MCF 10A (cell line): ENCODE measurements around the gene PDXDC1. TPM values are rescaled to one million over a fixed set of nuclear protein-coding genes. Genes with fewer than 3 reads are reported as not detected.
"Not testable (repeated sequence)": the region's sequence is repeated elsewhere in the genome, so short reads cannot be mapped to it uniquely, and the experiment has no call there.

Experiments
- BruUV-seq: library from RNA; stranded (reverse); fragments of 400-500 nt; replicated peaks from 2 replicates; lab custom pipeline; 2021; lab: Mats Ljungman, UMichigan
- CTCF ChIA-PET: fragments of 300-600 bp; sonication (Branson Sonifier 250); formaldehyde crosslinking; extraction: SDS; loops from one replicate; lab custom pipeline; 2021; ENCODE audit warnings: antibody characterized with exemption, inconsistent platforms; lab: Yijun Ruan, JAX
- POLR2A ChIA-PET: fragments of 300-600, 350-650 bp; sonication (Branson Sonifier 250); formaldehyde crosslinking; extraction: SDS; loops from one replicate; lab custom pipeline; 2020; ENCODE audit warnings: antibody characterized with exemption, inconsistent platforms; lab: Yijun Ruan, JAX
- DNase-seq: peaks from one replicate; pipeline ENCODE4 v3.0.0-alpha.2; 2018; ENCODE audit not compliant: unreplicated experiment
- H3K27ac Mint-ChIP-seq: one replicate; pipeline ENCODE4 v1.8.0; 2022; ENCODE audit warnings: mild to moderate bottlenecking, low read depth, mixed read lengths; ENCODE audit not compliant: unreplicated experiment
- H3K27me3 Mint-ChIP-seq: one replicate; pipeline ENCODE4 v1.8.0; 2022; ENCODE audit warnings: mixed read lengths; ENCODE audit not compliant: insufficient read depth, unreplicated experiment
- H3K36me3 Mint-ChIP-seq: one replicate; pipeline ENCODE4 v1.8.0; 2022; ENCODE audit warnings: mild to moderate bottlenecking, moderate library complexity, mixed read lengths; ENCODE audit not compliant: insufficient read depth, unreplicated experiment
- H3K4me1 Mint-ChIP-seq: one replicate; pipeline ENCODE4 v1.8.0; 2022; ENCODE audit warnings: mixed read lengths; ENCODE audit not compliant: insufficient read depth, unreplicated experiment
- H3K4me3 Mint-ChIP-seq: one replicate; pipeline ENCODE4 v1.8.0; 2022; ENCODE audit warnings: mild to moderate bottlenecking, moderate library complexity, mixed read lengths; ENCODE audit not compliant: unreplicated experiment
- H3K9me3 Mint-ChIP-seq: one replicate; pipeline ENCODE4 v1.8.0; 2022; ENCODE audit warnings: mixed read lengths; ENCODE audit not compliant: unreplicated experiment
- CTCF ChIP-seq: fragments of 200-600 bp; IDR thresholded peaks from one replicate; pipeline ENCODE4 v1.8.0; 2022; ENCODE audit warnings: antibody characterized with exemption, mild to moderate bottlenecking; ENCODE audit not compliant: unreplicated experiment
- intact Hi-C: fragments of 100-400 bp; cut with micrococcal nuclease; formaldehyde crosslinking; loops from 2 replicates; pipeline ENCODE4 v1.14.1; 2022
- total RNA-seq: library from RNA; stranded (reverse); gene quantifications from 2 replicates; pipeline ENCODE4 v1.2.3, GENCODE V29; 2022

The PDXDC1 gene
- total RNA-seq, 1 experiment from 2014 or later, result 70.7 TPM

- DNase-seq, BruUV-seq, intact Hi-C loops, H3K36me3 Mint-ChIP-seq, H3K27ac Mint-ChIP-seq, CTCF ChIA-PET, H3K4me3 Mint-ChIP-seq, H3K27me3 Mint-ChIP-seq, POLR2A ChIA-PET, H3K9me3 Mint-ChIP-seq: not testable (repeated sequence)
- peaks cover 13% of the 10 kb centered on the region for H3K4me1 Mint-ChIP-seq
These were observed 165.9 kb downstream of the PDXDC1 start for GRCh38 chr16:15140444-15141365.

GRCh38 chr16:15141586-15141985 lies 166.8 kb downstream of the PDXDC1 start:
- Mint-ChIP-seq H3K36me3 (no peaks in the 10 kb centered on the region), H3K27ac (peak overlapping the region; percentile 59), H3K4me1 (peaks cover 18% of the 10 kb centered on the region), H3K27me3 (no peaks in the 10 kb centered on the region), H3K4me3 (no peak overlapping the region), H3K9me3 (no peaks in the 10 kb centered on the region)
- POLR2A ChIA-PET, result no interaction called here
- no TSS peak for BruUV-seq
- no peak for DNase-seq
- TF ChIP-seq CTCF, result no peak
- CTCF ChIA-PET, result no interaction called here
- intact Hi-C loops, result no loop called here

GRCh38 chr16:15142107-15142890 lies 167.5 kb downstream of the PDXDC1 start:
- CTCF ChIA-PET, BruUV-seq, DNase-seq, intact Hi-C loops, H3K9me3 Mint-ChIP-seq, POLR2A ChIA-PET, H3K36me3 Mint-ChIP-seq, H3K27me3 Mint-ChIP-seq, H3K4me3 Mint-ChIP-seq: not testable (repeated sequence)
- H3K27ac Mint-ChIP-seq, result peak overlapping the region; percentile 59
- H3K4me1 Mint-ChIP-seq, result peaks cover 22% of the 10 kb centered on the region

- H3K9me3 Mint-ChIP-seq, CTCF ChIA-PET, intact Hi-C loops, POLR2A ChIA-PET, H3K27ac Mint-ChIP-seq, DNase-seq, H3K4me3 Mint-ChIP-seq, H3K36me3 Mint-ChIP-seq, H3K27me3 Mint-ChIP-seq, BruUV-seq: not testable (repeated sequence)
- H3K4me1 Mint-ChIP-seq, result peaks cover 24% of the 10 kb centered on the region
These were observed 168.2 kb downstream of the PDXDC1 start for GRCh38 chr16:15142891-15143600.

GRCh38 chr16:15143601-15144091 lies 168.8 kb downstream of the PDXDC1 start:
- H3K9me3 Mint-ChIP-seq, H3K27me3 Mint-ChIP-seq, BruUV-seq, POLR2A ChIA-PET, DNase-seq, H3K27ac Mint-ChIP-seq, H3K36me3 Mint-ChIP-seq, intact Hi-C loops, CTCF ChIA-PET: not testable (repeated sequence)
- peaks cover 24% of the 10 kb centered on the region for H3K4me1 Mint-ChIP-seq
- peak overlapping the region; percentile 47 for H3K4me3 Mint-ChIP-seq

GRCh38 chr16:15144092-15144631 lies 169.3 kb downstream of the PDXDC1 start:
- BruUV-seq, CTCF ChIA-PET, H3K9me3 Mint-ChIP-seq, H3K36me3 Mint-ChIP-seq, POLR2A ChIA-PET, intact Hi-C loops, H3K27me3 Mint-ChIP-seq: not testable (repeated sequence)
- peak overlapping the region; percentile 35 for H3K27ac Mint-ChIP-seq
- H3K4me3 Mint-ChIP-seq, result peak overlapping the region; percentile 47
- peaks cover 24% of the 10 kb centered on the region for H3K4me1 Mint-ChIP-seq
- peak; percentile 57 for DNase-seq

- peaks cover 24% of the 10 kb centered on the region for H3K4me1 Mint-ChIP-seq
- H3K27ac Mint-ChIP-seq, result peak overlapping the region; percentile 35
- BruUV-seq, H3K27me3 Mint-ChIP-seq, CTCF ChIA-PET, H3K9me3 Mint-ChIP-seq, POLR2A ChIA-PET, intact Hi-C loops, DNase-seq, H3K36me3 Mint-ChIP-seq: not testable (repeated sequence)
- peak overlapping the region; percentile 47 for H3K4me3 Mint-ChIP-seq
These were observed 170.1 kb downstream of the PDXDC1 start for GRCh38 chr16:15144781-15145417.
